Inflammatory macrophage treated with lipopolysaccharide for 4 hours (primary cell): ENCODE measurements around the gene LRRC40.
"Not testable (repeated sequence)": the region's sequence is repeated elsewhere in the genome, so short reads cannot be mapped to it uniquely, and the experiment has no call there.

Experiments used
- DNase-seq: peaks from one replicate; pipeline ENCODE4 v3.0.0-alpha.2; 2020

Gene LRRC40

DNA sequence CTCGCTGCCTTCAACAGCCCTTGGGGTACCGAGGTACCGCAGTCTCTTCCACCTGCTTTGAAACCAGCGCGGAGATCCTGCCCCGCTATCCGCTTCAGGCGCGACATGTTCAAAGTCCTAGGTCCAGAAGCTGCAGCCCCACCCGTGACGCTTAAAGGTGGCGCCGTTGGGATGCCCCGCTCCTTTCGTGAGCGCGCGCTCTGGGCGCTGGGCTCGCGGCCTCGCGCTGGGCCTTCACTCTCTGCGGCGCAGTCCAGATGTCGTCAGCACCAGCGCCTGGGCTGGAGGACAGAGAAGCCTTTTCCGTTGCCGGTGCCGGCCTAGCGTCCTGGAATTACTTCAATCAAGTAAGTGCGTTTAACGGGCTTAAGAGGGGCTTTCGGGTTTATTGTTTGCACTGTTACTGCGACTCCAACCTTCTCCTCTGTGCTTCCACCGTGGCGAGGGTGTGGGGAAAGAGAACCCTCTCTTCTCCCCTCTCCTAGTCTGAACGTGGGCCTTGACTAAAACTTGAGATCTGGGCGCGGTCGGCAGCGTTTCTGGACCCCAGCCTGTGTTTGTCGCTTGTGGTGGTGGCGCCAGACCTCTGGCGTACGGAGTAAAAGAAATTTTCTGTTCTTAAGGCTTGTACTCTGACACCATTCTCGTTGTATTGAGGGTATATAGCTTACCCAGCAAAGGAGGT lies at the start of gene LRRC40:
Gene LRRC40 (minus strand): TSS at position 146 of the 685 bp plus-strand sequence. CDS start 39 bp downstream, at position 107.
- peak; percentile 97 for DNase-seq

DNA sequence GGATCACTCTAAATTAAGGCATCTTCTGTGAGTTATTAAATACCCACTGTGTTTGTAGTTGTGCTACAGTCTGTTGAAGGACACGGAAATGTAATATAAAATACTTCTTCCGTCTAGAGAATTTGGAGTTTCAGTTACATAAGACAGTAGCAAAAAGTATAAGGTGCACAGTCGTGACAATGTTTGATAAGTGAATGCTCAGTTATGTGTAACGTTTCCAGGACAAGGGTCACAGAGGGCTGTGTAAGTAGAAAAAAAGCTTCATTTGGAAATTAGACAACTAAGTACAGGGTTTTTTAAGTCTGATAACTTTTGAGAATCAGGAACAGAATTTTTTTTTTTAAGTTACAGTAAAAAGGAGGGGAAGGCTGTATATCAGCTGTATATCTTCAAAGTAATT lies 43.4 kb upstream of the LRRC40 start:
- no peak for DNase-seq

DNA sequence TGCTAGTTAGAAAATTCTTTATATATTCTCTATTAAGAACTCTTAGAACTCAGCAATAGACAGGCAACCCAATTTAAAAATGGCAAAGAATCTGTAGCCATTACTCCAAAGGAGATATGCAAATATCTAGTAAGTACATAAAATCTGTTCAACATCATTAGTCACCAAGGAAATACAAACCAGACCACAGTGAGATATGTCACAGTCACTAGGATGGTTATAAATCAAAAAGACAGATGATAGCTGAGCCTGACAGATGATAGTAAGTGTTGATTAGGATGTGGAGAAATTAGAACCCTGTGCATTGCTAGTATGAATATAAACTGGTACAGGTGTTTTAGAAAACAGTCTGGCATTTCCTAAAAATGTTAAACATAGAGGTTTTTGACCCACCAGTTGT lies 42.4 kb upstream of the LRRC40 start:
- DNase-seq = no peak

DNA sequence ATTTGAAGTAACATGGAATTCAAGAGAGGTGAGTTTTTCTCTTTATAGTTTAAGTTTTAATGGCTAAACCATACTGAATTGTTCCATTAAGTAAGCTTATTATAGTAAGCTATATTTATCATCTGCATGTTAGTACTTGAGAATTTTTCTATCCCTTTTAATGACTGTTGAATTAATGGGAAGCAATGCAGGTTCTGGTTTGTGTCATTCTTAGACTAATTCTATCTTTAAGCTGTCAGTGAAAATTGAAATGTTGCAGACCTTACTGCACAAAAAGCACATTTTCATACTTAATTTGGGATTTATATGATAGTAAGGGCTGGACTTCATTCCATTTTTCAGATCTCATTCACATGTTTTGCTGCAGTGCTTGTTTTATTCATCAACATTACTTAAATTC lies 41.7 kb upstream of the LRRC40 start:
- DNase-seq = no peak

GRCh38 chr1:70239940-70240339 lies 34.6 kb upstream of the LRRC40 start:
- no peak for DNase-seq

DNA sequence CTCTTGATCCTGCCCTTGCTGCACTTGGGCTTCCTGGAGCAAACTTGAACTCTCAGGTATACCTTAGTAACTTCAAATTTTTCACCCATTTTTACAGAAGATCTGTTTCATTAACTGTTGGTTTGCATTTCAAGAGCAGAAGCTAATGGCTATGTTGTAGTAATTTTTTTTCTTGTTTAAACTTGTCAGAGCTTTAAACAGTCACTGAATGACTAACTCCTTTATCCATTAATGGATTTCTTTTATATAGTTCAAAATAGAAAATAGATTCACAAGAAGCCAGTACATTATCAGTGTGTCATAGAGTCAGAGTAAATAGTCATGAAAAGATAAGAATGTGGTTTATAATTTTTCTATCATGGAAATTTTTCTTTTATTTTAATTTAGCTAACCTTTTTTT lies 29.4 kb upstream of the LRRC40 start:
- no peak for DNase-seq

GRCh38 chr1:70231475-70231874 lies 26.1 kb upstream of the LRRC40 start:
- no peak for DNase-seq

GRCh38 chr1:70228670-70229069 lies 23.3 kb upstream of the LRRC40 start:
- no peak for DNase-seq

DNA sequence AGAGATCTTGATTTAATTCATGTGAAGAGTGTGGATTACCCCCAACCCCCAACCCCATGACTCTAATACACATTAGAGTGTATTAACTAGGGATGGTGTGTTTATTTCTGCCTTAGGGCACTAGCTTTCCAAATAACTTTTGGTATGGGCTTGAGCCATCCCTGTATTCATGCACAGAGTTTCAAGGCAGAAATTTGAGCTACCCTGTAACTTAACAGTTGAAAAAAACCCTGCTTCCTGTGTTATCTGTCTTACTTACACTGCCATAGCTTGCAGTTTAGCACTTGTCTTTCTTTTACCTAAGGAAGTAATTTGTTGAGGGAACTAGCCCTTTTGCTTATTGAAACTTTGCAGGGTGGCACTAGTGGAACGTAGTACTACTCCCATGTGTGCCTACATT lies 22.1 kb upstream of the LRRC40 start:
- no peak for DNase-seq

- DNase-seq = no peak
These were observed 19.6 kb upstream of the LRRC40 start for GRCh38 chr1:70224954-70225353.

- DNase-seq = peak; percentile 15
These were observed 17.4 kb upstream of the LRRC40 start for GRCh38 chr1:70222716-70223235.

GRCh38 chr1:70221238-70222121 lies 16.1 kb upstream of the LRRC40 start, which contains the start of gene SRSF11:
Gene SRSF11 (plus strand): TSS chr1:70221380. CDS start chr1:70221637, 257 bp downstream.
- peak; percentile 91 for DNase-seq

- DNase-seq = no peak
These were observed 15.3 kb upstream of the LRRC40 start for GRCh38 chr1:70220517-70221237.

GRCh38 chr1:70220015-70220414 lies 14.6 kb upstream of the LRRC40 start:
- peak; percentile 39 for DNase-seq

DNA sequence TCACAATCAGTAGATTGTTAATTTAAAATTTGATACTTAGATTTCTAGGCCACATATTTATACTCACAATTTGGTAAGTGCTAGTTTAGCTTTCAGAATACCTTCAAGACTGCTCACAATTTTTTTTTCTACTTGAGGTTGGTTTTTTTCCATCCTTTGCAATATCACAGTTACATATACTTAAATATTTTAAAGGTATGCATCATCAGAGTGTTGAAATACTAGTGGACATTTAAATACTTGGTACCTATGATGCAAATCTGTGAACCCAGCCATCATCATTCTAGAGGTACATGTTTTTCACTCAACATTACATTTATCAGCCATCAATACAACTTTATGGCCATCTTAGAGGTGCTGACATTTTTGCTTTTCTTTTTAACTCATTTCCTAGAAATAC lies 6.2 kb upstream of the LRRC40 start:
- no peak for DNase-seq

GRCh38 chr1:70210820-70211219 lies 5.4 kb upstream of the LRRC40 start:
- DNase-seq = peak; percentile 27

GRCh38 chr1:70208292-70208691 lies 2.9 kb upstream of the LRRC40 start:
- DNase-seq = no peak

DNA sequence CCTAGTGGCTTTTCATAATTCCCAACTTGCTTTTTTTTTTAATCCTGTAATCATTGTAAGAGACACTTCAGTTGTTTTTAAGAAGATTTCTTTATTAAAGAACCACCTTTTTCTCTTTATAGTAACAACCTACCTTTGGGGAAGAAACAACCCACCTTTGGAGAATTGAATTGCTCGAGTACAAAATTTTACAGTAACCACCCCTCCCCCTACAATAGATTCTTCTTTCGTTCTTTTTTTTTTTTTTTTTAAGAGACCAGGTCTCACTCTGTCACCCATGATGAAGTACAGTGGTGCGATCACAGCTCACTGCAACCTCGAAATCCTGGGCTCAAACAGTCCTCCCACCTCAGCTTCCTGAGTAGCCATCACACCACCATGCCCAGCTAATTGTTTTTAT lies 2.1 kb upstream of the LRRC40 start:
- DNase-seq = no peak

GRCh38 chr1:70206833-70207232 lies 1.5 kb upstream of the LRRC40 start:
- DNase-seq = not testable (repeated sequence)

DNA sequence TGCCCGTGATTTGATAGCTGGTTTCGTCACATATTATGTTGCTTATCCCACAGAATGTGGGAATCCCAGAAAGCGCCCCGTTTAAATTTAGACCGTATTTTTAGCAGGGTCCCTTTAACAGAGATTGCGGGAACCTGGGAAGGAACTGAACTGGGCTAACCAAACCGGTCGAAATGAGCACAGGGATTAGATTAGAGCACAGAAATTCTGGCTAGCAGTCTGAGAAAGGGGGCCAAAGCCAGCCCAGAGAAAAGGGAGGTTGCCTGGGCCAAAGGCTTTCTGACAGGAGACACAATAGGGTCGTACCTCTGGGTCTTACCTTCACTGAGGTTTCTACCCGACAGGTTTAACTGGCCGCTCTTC lies 327 bp downstream of the LRRC40 start:
- DNase-seq = no peak

- DNase-seq = no peak
These were observed 779 bp downstream of the LRRC40 start for GRCh38 chr1:70204600-70204999.

- DNase-seq = no peak
These were observed 1.2 kb downstream of the LRRC40 start for GRCh38 chr1:70204139-70204538.

DNA sequence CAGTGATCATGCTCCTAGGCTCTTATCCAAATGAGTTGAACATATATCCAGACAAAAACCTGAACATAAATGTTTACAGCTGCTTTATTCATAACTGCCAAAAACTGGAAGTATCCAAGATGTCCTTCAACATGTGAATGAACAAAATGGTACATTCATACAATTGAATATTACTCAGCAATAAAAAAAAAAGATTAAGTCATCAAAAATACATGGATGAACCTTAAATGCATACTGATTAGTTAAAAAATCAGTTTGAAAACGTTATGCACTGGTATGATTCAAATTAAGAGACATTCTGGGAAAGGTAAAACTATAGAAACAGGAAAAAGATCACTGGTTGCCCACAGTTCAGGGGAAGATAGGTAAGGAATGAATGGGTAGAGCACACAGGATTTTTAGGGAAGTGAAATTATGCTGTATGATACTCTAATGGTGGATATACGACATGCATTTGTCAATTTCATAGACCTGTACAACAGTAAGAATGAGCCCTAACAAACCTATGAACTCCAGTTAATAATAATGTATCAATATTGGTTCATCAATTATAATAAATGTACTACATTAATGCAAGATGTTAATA lies 3.1 kb downstream of the LRRC40 start:
- no peak for DNase-seq
